COR-L47 (cell line): ENCODE measurements around the gene SRRM2.
A peak's percentile ranks its signal among the peaks of the same experiment; 100 is the strongest.

ENCODE experiments used
- DNase-seq: peaks from one replicate; lab custom pipeline; 2025; lab: John Stamatoyannopoulos, UW

SRRM2 gene

DNA sequence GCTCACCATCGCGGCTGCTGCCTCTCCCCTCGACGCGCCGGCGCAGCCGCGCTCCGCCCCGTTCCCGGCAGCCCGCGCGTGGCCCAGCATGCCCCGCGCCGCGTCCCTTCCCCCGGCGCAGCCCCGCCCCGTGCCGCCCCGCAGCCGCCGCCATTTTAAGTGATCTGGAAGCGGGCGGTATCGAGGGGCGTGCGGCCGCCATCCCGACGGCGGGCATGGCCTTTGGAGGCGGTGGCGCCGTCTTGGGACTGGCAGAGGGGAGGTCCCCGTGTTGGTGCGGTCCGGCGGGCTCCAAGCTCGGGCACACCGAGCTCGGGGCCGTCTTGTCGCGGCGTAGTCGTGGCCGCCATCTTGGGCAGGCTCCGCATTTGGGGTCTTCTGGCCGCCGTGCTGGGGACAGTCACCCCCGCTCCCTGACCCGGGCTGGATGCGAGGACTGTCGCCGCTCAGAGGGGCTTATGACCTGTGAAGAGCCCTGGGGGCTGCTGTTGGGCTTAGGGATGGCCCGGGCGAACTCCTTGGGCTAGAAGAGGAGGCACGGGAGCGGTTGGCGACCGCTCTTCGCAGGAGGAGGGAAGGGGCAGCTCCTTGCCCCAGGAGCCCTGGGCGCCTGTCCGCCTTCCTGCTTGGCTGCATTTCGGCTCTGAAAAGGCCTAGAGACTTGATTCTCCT, 24.9 kb downstream of the SRRM2 start, which contains the start of gene ELOB:
TSS of gene ELOB (minus strand) at position 50 of the 672 bp plus-strand sequence. CDS start at position 9, 41 bp downstream.
- peak; percentile 81 for DNase-seq

DNA sequence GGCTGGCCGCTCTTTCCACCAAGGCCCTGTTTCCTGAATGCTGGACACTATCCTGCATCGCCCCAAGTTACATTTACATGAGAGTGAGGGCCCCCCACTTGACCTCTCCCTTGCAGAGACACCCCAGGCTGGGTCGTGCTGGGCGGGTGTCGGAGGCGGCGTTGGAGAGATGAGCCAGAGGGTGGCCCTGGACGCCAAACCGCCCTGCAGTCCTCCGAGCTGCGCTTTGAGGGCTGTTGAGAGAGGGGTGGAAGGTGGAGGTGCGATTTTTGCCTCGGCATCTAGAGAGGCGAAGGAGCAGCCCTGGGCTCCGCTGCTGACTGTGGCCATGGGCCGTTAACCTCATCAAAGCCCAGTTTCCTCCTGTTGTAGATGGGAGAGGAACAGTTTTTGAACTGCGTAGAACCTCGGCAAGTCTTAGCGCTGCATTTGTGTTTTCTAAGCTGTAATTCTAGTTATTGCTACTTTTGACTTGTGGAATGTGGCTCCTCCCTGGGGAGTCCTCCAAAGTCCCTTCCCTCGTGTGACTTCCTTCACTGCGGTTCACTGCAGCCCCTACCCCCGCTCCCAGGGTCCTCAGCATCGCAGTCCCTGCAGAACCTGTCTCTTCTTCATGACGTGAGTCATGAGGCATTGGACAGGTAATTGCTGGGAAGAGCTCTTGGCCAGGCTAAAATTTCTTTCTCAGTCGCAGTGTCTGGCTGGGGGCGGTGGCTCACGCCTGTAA, 25.6 kb downstream of the SRRM2 start:
- no peak for DNase-seq

DNA sequence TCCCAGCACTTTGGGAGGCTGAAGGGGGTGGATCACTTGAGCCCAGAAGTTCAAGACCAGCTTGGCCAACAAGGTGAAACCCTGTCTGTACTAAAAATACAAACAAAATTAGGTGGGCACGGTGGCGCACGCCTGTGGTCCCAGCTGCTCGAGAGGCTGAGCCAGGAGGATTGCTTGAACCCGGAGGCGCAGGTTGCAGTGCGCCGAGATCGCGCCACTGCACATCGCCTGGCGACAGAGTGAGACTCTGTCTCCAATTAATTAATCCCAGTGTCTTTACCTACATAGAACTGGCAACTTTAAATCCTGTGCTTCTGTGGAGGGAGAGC, 26.2 kb downstream of the SRRM2 start:
- no peak for DNase-seq

DNA sequence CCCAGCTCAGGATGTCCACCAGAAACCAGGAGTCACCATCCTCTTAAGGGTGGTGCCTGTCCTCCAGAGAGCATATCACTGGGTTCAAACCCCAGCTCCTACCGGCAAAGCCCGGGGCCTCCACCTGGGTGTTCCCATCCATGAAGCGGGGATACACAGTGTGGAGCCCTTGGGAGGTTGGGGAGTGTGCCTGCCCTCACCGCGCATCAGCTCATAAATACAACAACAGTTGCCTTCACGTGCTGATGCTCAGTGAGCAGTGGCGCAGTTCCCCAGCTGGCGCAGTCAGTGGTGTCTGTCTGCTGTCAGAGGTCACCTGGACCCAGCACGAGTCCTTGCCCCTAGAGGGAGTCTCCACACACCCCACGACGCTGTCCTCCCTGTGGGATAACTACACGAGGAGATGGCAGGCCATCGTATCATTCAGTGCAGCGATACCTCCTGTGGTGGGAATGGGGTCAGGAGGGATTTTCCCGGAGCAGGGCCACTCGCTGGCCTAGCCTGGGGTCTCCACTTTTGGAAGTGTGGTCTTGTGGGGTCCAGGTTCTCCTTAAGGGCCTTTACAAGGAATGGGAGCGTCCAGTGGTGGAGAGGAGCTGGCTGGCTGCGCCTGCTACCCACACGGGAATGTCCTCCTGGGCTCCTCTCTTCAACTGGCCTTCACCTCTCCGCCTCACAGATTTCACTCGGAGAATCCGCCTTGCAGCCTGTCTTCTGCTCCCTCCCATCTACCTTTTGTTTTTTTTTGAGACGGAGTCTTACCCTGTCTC, 26.9 kb downstream of the SRRM2 start:
- no peak for DNase-seq

DNA sequence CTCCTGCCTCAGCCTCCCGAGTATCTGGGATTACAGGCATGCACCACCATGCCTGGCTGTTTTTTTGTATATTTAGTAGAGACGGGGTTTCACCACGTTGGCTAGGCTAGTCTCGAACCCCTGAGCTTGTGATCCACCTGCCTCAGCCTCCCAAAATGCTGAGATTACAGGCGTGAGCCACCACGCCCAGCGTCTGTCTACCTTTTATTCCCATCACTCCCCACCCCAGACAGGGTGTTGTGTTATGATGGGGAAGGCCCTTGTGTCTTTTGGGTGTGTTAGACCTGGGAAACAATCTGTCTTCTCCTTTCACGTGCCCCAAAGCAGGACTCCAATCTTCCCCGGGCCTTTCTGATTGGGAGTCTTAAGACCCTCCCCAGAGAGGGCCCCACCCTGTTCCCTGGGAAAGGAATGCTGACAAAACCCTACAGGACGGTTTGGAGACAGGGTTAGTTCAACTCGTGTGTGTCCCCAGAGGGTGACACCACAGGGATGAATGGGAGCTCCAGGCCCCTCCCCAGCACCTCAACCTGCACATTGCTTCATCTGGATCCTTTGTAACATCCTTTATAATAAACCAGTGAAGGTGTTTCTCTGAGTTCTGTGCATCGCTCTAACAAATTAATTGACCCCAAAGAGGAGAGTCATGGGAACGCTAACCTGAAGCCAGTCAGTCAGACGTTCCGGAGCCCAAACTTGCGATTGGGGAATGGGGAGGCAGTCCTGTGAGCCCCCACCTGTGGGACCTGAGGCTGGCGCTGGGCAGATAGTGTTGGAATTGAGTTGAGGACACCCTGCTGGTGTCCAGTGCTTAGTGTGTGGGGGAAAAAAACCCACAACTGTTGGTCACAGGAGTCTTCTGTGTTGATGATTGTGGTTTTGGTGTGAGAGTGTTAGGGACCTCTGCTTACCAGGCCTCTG, 27.8 kb downstream of the SRRM2 start:
- DNase-seq, result no peak

DNA sequence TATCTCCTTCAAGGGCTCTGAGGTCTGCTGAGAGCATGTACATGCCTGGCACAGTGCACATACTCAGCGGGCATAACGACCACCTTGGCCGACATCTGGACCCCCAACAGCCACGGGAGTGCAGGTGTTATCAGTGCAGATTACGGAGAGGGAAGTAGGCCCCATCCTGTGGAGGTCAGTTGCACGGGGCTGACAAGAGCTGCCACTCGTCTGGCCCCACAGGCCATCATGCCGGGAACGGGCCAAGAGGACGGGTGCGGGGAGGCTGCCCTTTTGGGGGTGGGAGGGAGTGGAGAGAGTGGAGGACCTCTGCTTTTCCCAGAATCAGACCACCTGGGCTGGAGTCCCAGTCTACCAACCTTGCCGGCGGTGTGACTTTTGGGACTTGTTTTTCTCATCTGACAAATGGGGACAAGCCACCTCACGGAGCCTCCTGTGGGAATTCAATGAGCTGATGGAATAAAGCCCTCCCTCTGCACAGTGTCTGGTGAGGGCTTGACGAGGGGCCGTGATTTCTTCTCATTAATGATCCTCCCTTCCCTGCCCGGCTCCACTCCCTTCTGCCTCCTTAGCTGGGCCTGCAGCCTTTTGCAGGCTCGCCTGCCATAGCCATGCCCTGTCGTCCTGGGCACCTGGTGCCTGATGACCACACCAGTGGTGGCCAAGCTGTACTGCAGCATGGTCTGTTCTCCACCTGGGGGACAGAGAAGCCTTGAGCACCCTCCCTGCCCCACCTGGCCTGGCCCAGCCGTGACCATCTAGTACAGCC, 30.3 kb downstream of the SRRM2 start:
- no peak for DNase-seq

DNA sequence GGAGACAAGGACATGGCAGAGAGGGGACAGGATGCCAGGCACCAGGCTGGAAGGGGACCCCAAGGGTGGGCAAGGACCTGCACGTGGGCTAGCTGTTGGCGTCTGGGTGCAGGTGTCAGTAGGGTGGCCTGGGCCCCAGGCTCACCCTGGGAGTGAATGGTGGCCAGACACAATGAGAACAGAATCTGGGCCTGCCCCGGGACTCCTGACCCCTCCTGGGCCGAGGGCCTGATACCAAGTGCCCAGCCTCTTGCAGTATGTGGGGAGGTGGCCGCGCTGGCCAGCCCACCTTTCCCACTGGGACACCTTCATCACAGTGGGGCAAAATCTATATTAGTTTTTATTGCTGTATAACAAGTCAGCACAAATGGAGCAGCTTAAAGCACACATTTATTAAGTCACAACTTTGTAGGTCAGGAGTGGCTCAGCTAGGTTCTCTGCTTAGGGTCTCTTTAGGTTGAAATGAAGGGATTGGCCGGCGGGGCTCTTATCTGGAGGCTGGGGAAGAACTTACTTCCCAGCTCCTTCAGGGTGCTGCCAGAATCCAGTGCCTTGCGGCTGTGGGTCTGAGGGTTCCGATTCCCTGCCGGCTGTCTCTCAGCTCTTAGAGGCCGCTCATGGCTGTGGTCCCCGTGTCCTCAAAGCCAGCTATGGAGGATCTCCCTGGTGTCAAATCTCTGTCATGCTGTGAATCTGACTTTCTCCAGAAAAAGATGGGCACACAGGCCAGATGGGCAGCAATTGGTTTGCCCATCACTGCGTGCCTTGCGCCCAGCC, 31.3 kb downstream of the SRRM2 start:
- no peak for DNase-seq

DNA sequence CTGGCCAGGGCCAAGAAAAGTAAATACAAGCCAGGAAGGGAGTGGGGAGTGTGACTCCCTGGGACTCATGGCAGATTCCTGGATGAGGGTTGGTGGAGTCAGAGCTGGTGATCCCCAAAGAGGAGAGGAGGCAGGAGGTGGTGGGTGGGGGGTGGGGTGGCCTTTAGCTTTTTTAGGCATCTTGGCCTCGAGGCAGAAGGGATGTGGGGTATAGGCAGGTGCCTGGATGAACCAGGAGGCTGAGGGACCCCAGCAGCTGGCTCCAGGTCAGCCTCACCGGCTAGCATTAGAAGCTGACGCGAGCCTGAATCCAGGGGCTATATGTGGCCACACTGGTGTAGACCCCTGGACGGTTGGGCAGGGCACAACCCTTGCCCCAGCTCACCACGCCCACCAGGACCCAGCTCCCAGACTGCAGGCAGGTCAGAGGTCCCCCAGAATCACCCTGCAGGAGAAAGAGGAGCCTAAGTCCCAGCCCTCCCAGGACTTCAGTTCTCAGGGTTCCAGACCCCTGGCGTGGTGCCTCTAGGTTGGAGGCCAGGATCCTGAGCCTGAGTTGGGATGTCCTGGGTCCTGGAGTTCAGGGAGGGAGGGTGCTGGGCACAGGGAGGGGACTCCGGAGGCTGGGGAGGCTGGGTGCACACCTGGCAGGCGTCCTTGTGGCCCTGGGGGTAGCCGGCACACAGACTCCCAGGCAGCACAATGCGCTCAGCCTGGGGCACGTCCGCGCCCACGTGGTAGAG, 32.1 kb downstream of the SRRM2 start:
- DNase-seq, result no peak

DNA sequence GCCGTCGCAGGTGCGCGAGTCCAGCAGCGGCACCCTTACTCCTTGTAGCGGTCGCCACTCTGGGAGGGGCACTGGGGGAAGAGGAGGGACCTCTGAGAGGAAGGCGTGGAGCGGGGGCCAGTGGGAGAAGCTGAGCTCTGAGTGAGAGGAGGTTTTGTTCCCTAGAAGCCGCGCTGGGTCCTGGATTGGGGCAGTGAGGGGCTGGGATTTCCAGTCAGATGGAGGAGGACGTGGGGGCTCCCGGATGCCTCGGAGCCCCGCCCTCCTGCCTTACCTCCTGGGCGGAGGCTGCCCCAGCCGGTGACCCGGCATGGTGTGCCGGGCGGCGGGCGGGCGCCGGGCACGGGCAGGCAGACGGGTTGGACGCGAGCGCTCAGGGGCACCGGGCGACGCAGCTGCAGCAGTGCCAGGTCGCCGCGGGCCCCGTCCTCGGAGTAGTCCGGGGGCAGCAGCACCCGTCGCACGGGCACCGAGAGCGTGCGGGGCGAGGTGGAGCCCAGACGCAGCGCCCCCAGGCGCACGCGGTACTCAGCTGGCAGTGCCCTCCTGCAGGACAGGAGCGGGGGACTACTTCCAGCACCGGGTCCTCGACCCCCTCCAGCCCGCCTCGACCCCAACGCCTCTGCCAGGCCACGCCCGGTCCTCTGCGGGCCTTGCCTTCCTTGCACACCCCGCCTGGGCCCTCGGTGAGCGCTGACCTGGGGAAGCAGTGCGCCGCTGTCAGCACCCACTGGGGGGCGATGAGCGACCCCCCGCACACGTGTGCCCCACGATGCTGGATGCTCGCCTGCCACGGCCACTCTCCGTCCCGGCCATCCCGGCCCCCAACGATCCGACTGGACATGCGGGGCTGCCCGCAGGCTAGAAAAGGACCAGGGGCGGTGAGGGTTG, 32.9 kb downstream of the SRRM2 start:
- DNase-seq, result peak; percentile 45

DNA sequence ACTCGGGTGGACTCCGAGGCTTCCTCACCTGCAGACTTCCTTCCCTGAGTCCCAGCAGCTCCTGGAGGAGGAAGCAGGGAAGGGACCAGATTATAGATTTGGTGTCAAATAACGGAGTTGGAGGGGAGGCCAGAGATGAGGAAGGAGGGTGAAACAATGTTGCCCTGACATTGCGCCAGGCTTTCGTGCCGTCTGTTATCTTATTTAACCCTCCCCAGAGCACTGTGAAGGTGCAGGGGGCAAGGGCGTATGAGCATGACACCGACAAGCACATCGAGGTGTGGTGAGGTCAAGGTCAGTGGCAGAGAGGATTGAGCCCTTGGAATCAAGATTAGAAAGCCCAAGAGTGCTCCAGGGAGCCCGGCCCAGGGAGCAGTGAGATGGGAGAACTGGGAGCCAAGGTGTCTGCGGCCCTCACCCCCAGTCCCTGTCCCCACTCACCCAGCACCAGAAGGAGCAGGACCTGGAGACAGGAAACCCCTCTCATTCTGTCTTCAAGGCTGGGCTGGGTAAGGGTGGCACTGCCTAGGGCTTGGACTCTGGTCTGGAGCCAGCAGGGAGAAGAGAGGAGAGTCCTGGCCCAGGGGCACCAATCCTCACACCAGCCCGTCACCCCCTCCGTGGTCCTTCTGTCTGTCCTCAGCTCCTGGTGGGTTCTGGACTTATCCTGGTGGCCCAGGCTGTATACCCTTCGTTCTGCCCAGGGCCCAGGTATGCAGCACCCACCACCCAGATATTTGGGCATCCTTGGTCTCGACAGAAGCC, 33.8 kb downstream of the SRRM2 start:
- no peak for DNase-seq

DNA sequence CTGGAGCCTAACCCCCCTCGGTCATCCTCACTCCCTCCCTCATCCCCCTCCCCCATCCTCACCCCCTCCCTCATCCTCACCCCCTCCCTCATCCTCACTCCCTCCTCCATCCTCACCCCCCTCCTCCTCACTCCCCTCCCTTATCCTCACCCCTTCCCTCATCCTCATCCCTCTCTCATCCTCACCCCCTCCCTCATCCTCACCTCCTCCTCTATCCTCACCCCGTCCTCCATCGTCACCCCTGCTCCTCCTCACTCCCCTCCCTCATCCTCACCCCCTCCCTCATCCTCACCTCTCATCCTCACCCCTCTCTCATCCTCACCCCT, 34.4 kb downstream of the SRRM2 start:
- no peak for DNase-seq

DNA sequence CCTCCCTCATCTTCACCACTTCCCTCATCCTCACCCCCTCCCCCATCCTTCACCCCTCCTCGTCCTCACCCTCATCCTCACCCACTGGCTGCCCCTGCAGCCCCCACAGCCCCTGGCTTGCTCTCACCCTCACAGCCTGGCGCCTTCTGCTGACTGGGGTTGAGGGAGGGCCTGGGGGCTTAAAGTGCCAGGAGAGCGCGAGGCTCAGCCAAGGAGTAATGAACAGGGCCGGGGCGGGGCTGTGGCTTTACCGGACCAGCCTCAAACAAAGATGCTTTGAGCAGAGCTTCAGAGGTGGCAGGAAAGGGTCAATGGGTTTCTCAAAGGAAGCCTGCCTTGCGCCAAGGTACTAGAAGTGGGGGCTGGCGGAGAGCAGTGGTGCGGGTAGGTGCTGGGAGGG, 35.0 kb downstream of the SRRM2 start, which contains the start of gene PRSS33:
TSS of gene PRSS33 (minus strand) at position 155 of the 400 bp plus-strand sequence. CDS start 1,013 bp downstream, outside the sequence.
- DNase-seq, result no peak

DNA sequence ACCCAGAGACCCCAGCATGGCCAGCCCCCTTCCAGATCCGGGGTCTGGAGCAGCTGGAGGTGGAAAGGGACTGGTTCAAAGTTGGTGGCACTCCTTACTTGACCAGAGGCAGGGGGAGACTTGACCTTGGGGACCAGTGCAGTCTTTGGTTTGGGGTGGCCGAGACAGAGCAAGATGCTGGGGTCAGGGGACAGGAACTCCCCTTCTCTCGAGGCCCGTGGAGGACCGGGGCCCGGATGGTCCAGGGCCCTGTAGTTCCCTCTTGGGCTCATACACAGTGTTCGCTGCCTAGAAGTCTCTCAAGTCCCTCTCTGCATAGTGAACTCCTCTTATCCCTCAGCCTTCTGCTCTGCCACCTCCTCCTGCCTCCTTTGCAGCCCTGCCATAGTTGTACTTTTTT, 35.5 kb downstream of the SRRM2 start:
- no peak for DNase-seq

DNA sequence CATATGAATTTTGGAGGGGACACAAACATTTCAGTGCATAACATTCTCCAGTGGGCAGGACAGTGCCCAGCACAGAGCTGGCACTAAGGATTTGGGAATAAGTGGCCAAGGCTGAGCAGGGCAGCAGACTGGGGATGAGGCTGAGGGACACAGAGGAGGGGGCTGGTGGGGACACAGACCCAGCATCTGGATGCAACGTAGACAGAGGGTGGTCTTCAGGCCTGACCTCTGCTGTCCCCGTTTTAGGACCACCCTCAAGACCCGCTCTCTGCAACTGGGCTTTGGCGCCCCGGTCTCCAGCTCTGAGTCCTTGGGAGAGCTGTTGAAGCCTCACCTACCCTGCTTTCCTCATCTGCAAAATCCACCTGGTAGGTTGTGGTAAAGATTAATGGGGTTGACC, 38.2 kb downstream of the SRRM2 start:
- DNase-seq, result no peak

DNA sequence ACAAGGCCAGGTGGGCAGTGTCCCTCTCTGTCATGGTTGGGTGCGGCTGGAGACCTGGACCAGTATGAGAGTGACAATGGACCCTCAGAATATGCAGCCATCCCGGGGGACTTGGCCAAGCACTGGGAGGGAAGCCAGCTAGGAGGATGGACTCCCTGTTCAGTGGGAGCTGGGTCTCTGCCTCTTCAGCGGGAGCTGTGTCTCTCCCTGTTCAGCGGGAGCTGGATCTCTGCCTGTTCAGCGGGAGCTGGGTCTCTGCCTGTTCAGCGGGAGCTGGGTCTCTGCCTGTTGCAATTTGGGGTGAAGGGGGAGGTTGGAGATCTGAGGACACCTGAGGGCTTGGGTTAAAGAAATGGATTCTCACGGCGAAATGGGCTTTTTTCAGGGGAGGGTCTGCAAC, 38.7 kb downstream of the SRRM2 start:
- no peak for DNase-seq

DNA sequence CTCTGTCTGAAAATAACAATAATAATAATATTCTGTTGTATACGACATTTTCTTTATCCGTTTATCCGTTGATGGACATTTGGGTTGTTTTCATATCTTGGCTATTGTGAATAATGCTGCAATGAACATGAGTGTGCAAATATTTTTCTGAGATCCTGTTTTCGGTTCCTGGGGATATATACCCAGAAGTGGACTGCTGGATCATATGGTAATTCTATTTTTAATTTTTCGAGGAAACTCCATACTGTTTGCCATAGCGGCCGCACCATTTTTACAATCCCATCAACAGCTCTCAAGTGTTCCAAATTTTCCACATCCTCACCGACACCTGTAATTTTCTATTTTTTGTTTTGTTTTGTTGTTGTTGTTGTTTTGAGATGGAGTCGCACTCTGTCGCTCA, 40.5 kb downstream of the SRRM2 start:
- DNase-seq, result no peak

DNA sequence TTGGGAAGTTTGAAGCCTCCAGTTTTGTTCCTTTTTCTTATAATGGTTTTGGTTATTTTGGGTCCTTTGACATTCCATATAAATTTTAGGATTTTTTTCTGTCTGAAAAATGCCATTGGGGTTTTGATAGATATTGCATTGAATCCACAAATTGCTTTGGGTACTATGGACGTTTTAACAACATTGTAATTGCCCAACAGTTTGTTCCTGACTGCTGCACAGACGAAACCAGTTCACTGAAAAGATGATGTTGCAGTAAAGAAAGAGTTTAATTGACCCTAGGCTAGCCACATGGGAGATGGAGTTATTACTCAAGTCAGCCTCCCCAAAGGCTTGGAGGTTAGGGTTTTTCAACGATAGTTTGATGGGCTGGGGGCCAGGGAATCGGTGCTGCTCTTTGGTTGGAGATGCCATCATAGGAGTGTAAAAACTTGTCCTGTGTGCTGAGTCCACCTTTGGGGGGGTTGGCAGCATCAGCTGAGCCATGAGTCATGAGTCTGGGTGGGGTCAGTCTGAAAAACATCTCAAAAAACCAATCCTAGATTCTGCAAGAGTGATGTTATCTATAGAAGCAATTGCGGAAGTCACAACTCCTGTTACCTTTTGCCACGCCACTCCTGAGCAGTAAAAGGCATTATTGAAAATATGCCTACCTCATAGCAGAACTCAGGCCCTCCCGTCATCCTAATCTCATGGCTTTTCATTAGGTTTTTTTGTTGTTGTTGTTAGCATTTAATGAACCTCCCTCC, 43.1 kb downstream of the SRRM2 start:
- no peak for DNase-seq
